Measurements from ENCODE around the gene APOL1. TPM values are rescaled to one million over a fixed set of nuclear protein-coding genes. Genes with fewer than 3 reads are reported as not detected.
A peak's percentile ranks its signal among the peaks of the same experiment; 100 is the strongest.

APOL1 gene
- total and polyA plus RNA-seq, 11 donors: 10.4 to 132 (median 18.1) TPM

DNA sequence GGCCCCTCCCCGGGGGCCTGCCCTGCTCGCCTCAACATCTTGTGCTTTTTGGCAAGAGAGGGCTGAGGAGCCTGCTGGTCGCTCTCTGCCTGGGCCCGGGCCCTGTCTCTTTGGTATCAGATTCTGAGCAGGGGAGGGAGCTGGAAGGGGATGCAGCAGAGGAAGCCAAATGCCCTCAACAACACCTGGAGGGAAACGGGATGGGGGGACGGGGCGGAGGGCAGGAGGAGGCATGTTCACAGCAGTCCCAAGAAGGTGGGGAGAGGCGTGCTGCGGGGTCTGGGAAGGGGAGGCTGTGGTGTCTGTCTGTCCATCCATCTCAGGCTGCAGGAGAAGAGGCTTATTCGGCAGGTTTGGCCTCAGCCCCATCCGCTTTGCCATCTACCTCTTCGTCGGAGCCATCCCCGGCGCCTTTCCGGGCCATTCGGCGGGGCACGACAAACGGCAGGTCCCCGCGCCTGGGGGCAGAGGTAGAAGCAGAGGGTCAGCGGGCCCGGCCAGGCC is 29.4 kb downstream of the APOL1 start:
- Histone ChIP-seq H3K4me1 (peaks cover 0 to 31% (median 17%) of the 10 kb centered on the region in 12 donors), H3K27me3 (no peaks in the 10 kb centered on the region), H3K36me3 (peaks cover 5 to 84% (median 70%) of the 10 kb centered on the region in 9 donors), H3K27ac (peak overlapping the region in 5 of 12 donors; percentile 27 to 55 (median 36)), H3K9me3 (no peaks in the 10 kb centered on the region), H3K4me3 (no peak overlapping the region)
- intact Hi-C loops (cut with DNase I): loop anchor here in 2 of 10 donors (5.0 to 10.0 kb wide), 2 partner anchors 58 to 85 kb away; no protein-coding TSS in a partner anchor
- WGBS, 4 donors: 83 to 86% (median 85%) methylated on average over 16 to 24 of the region's 24 CpGs
- DNase-seq: peak in 1 of 5 donors; percentile 26
- no peak for TF ChIP-seq CTCF (IDR thresholded peaks at IDR 0.05)
- no peak for TF ChIP-seq POLR2A (IDR thresholded peaks at IDR 0.05)
- no peak for ATAC-seq

- Histone ChIP-seq H3K27ac (peak overlapping the region in 2 of 12 donors; percentile 12 to 88), H3K36me3 (peaks cover 10 to 99% (median 88%) of the 10 kb centered on the region in 9 donors), H3K27me3 (no peaks in the 10 kb centered on the region), H3K9me3 (no peaks in the 10 kb centered on the region), H3K4me3 (no peak overlapping the region), H3K4me1 (peaks cover 0 to 24% (median 13%) of the 10 kb centered on the region in 12 donors)
- WGBS, 4 donors: 92 to 96% (median 93%) methylated on average over 12 to 24 of the region's 24 CpGs
- TF ChIP-seq CTCF (IDR thresholded peaks at IDR 0.05) (no peak), POLR2A (IDR thresholded peaks at IDR 0.05) (no peak)
- intact Hi-C loops (cut with DNase I): loop anchor here in 3 of 10 donors (2.0 to 10.0 kb wide), 3 partner anchors 59 to 87 kb away; no protein-coding TSS in a partner anchor
- peak in 1 of 5 donors; percentile 26 for DNase-seq
- no peak for ATAC-seq
Measured at GRCh38 chr22:36284171-36284571, 31.2 kb downstream of the APOL1 start.

- Histone ChIP-seq H3K27ac (peak overlapping the region in 8 of 12 donors; percentile 12 to 88 (median 60)), H3K4me1 (peaks cover 0 to 24% (median 13%) of the 10 kb centered on the region in 12 donors), H3K9me3 (no peaks in the 10 kb centered on the region), H3K27me3 (no peaks in the 10 kb centered on the region), H3K4me3 (no peak overlapping the region), H3K36me3 (peaks cover 10 to 100% (median 97%) of the 10 kb centered on the region in 9 donors)
- intact Hi-C loops (cut with DNase I): loop anchor here in 3 of 10 donors (2.0 to 10.0 kb wide), 3 partner anchors 60 to 88 kb away; no protein-coding TSS in a partner anchor
- peak in 2 of 5 donors; percentile 48 to 63 for DNase-seq
- ATAC-seq: peak in 1 of 4 donors; percentile 4
- TF ChIP-seq POLR2A (IDR thresholded peaks at IDR 0.05) (no peak), CTCF (IDR thresholded peaks at IDR 0.05) (no peak)
- WGBS, 4 donors: 61 to 74% (median 71%) methylated on average over 12 of the region's 12 CpGs
Measured at GRCh38 chr22:36285017-36285416, 32.1 kb downstream of the APOL1 start.

DNA sequence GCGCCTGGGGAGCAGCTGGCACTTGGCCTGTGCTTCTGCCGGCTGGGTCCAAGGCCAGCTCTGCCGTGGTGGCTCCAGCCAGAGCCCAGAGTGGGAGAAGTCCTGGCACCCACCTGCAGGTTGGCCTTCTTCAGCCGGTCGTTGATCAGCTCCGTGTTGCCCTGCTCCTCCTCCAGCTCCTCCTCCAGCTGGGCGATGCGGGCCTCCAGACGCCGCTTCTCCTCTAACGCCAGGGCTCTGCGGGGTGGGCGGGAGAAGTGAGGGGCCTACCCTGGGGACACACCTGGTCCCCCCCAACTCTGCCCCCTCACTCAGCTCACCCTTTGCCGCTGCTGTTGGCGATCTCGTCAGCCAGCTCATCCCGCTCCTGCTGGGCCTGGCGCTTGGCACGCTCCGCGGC is 32.6 kb downstream of the APOL1 start:
- intact Hi-C loops (cut with DNase I): loop anchor here in 3 of 10 donors (2.0 to 10.0 kb wide), 3 partner anchors 61 to 89 kb away; no protein-coding TSS in a partner anchor
- Histone ChIP-seq H3K27me3 (no peaks in the 10 kb centered on the region), H3K27ac (peak overlapping the region in 10 of 12 donors; percentile 25 to 88 (median 60)), H3K36me3 (peaks cover 10 to 99% (median 96%) of the 10 kb centered on the region in 9 donors), H3K9me3 (no peaks in the 10 kb centered on the region), H3K4me3 (no peak overlapping the region), H3K4me1 (peaks cover 0 to 24% (median 13%) of the 10 kb centered on the region in 12 donors)
- WGBS, 4 donors: 71 to 82% (median 79%) methylated on average over 9 to 21 of the region's 21 CpGs
- peak in 1 of 4 donors; percentile 1 for ATAC-seq
- peak in 1 of 5 donors; percentile 40 for DNase-seq
- no peak for TF ChIP-seq CTCF (IDR thresholded peaks at IDR 0.05)
- no peak for TF ChIP-seq POLR2A (IDR thresholded peaks at IDR 0.05)
